HUES64 (cell line): Measurements from ENCODE around the gene MAGI2.

Experiments used
- H3K27ac ChIP-seq: 2 replicates; pipeline ENCODE4 v1.7.0; 2013; ENCODE audit warnings: low read depth, low read length, inconsistent platforms
- H3K27me3 ChIP-seq: 2 replicates; pipeline ENCODE4 v1.6.1; 2013; ENCODE audit warnings: mild to moderate bottlenecking, low read length; ENCODE audit not compliant: insufficient read depth
- H3K36me3 ChIP-seq: 2 replicates; pipeline ENCODE4 v1.6.1; 2013; ENCODE audit warnings: mild to moderate bottlenecking, low read length; ENCODE audit not compliant: insufficient read depth
- H3K4me1 ChIP-seq: 2 replicates; pipeline ENCODE4 v1.6.1; 2013; ENCODE audit warnings: mild to moderate bottlenecking, low read length, moderate library complexity; ENCODE audit not compliant: insufficient read depth
- H3K4me3 ChIP-seq: 2 replicates; pipeline ENCODE4 v1.5.1; 2013; ENCODE audit warnings: mild to moderate bottlenecking, low read length, moderate library complexity
- H3K9ac ChIP-seq: 2 replicates; pipeline ENCODE4 v1.6.1; 2013; ENCODE audit warnings: mild to moderate bottlenecking, low read depth, low read length
- H3K9me3 ChIP-seq: 2 replicates; pipeline ENCODE4 v1.6.1; 2013; ENCODE audit warnings: low read depth, low read length; ENCODE audit not compliant: insufficient read depth
- WGBS: fragments of 150-250, 120-280 bp; methylation state at CpG from one replicate; pipeline ENCODE4 v1.1.7; 2013; ENCODE audit warnings: missing lambda C conversion rate; 5-methylcytosine and 5-hydroxymethylcytosine counted together

Gene MAGI2

DNA sequence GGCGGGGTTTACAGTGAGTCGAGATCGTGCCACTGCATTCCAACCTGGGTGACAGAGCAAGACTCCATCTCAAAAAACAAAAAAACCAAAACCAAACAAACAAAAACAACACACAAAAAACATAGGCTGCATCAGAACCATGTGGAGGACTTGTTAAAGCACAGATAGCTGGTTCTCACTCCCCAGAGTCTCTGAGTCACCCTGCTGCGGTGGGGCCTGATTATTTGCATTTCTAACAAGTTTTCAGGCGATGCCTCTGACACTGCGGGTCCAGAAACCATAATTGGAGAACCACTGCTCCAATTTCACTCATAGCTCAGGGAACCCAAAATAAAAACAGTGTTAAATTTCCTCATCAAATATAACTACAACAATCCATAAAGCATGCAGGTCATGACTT is 816.7 kb downstream of the MAGI2 start:
- no peaks in the 10 kb centered on the region for H3K9me3 ChIP-seq
- H3K4me3 ChIP-seq, result no peak overlapping the region
- H3K9ac ChIP-seq, result no peak overlapping the region
- H3K4me1 ChIP-seq, result peaks cover 11% of the 10 kb centered on the region
- H3K36me3 ChIP-seq, result no peaks in the 10 kb centered on the region
- WGBS, result 77% methylated on average over 6 of the region's 6 CpGs
- no peaks in the 10 kb centered on the region for H3K27me3 ChIP-seq
- H3K27ac ChIP-seq, result no peak overlapping the region

DNA sequence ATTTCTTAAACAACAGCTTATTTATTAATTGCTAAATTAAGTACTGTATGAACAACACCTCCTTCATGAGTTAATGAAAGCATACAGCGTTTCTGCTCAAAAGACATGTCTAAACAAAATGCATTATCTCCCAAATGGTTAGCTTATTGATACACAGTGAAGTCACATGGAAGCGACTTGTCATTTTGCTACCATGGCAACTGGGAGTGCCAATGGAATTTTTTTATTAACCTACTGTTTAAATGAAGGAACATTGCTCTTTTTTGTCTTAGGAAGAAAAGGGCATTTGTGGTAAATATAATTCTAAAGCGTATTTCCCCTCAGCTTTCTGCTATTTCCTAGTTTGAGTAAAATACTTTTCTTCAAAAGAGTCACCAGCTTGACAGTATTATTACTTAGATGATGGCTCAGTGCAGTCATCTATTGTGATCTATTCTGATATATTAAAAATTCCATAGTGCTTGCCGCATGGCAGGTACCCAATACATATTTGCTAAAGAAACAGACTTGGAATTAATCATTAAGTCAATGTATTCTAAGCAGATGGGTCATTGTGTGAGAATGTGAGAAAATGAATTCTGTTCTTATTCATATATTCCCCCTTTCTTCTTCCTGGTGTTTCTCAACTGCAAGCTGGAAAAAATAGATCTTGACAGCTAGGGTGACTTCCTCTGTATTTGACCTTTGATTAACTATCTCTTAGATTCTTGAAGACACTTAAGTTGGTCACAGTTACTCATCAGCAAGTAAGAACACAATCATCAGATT is 818.3 kb downstream of the MAGI2 start:
- H3K36me3 ChIP-seq, result no peaks in the 10 kb centered on the region
- H3K27ac ChIP-seq, result no peak overlapping the region
- no peak overlapping the region for H3K4me3 ChIP-seq
- H3K9ac ChIP-seq, result no peak overlapping the region
- WGBS, result 81% methylated on average over 2 of the region's 4 CpGs
- peaks cover 11% of the 10 kb centered on the region for H3K4me1 ChIP-seq
- no peaks in the 10 kb centered on the region for H3K27me3 ChIP-seq
- no peaks in the 10 kb centered on the region for H3K9me3 ChIP-seq

DNA sequence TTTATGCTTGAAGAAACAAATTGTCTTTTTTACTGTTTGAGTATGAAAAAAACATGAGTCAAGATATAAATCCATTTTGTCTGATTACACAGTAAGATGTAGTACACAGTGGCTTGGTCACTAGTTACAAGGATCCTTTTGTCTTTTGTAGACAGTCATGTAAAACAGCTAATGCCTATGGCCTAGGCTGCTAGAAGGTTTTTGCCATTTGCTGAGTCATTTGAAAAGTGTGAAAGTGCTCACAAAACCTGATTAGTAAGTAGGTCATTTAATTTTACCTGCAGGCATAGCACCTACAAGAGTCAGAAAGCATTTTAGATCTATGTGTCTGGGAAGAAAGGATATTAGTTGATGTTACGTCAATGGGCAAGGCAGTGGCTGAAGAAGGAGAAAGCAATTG is 819.4 kb downstream of the MAGI2 start:
- H3K9me3 ChIP-seq, result no peaks in the 10 kb centered on the region
- no peaks in the 10 kb centered on the region for H3K27me3 ChIP-seq
- H3K4me3 ChIP-seq, result no peak overlapping the region
- H3K4me1 ChIP-seq, result peaks cover 11% of the 10 kb centered on the region
- no peak overlapping the region for H3K9ac ChIP-seq
- no peaks in the 10 kb centered on the region for H3K36me3 ChIP-seq
- 97% methylated on average over 1 of the region's 1 CpG for WGBS
- no peak overlapping the region for H3K27ac ChIP-seq

DNA sequence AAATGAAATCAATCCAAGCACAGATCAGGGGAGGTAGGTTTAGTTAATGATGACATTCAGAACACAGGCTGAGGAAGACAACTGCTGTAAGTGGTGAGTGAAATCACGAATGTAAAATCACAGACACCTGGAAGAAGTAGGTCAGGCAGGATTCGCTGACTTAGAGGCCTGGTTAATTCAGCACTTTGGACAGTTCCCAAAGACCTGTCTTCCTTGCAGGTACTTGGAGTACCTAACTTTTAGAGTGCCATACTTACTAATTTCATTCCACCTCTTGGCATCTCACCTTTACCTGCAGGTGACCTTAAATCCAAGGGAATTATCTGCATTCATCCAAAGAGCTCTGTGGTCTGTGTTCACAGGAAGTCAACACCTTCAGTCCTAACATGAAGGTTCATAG is 832.5 kb downstream of the MAGI2 start:
- no peak overlapping the region for H3K27ac ChIP-seq
- H3K27me3 ChIP-seq, result no peaks in the 10 kb centered on the region
- 59% methylated on average over 2 of the region's 2 CpGs for WGBS
- peaks cover 13% of the 10 kb centered on the region; the same call in 1 of the 2 replicates for H3K36me3 ChIP-seq
- no peak overlapping the region for H3K9ac ChIP-seq
- no peaks in the 10 kb centered on the region for H3K4me1 ChIP-seq
- no peaks in the 10 kb centered on the region for H3K9me3 ChIP-seq
- H3K4me3 ChIP-seq, result no peak overlapping the region

DNA sequence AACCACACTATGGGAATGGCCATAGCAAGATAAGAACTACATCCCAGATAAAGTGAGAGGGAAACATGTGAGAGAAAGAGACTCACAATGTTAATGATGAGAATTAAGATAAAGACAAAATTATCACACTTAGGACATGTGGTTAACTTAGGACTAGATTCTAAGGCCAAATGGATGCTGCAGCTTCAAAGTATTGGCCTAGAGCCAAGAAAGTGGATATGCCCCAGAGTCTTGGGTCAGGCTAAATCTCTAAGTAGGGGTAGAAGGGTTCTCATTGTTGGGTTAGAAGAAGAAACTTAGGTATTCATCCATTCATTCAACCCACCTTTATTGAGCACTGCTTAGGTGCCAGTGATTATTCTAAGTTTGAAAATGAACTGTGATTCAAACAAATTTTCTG is 836.9 kb downstream of the MAGI2 start:
- Histone ChIP-seq H3K4me3 (no peak overlapping the region), H3K27ac (no peak overlapping the region), H3K27me3 (no peaks in the 10 kb centered on the region), H3K36me3 (no peaks in the 10 kb centered on the region), H3K4me1 (no peaks in the 10 kb centered on the region), H3K9me3 (no peaks in the 10 kb centered on the region), H3K9ac (no peak overlapping the region)

DNA sequence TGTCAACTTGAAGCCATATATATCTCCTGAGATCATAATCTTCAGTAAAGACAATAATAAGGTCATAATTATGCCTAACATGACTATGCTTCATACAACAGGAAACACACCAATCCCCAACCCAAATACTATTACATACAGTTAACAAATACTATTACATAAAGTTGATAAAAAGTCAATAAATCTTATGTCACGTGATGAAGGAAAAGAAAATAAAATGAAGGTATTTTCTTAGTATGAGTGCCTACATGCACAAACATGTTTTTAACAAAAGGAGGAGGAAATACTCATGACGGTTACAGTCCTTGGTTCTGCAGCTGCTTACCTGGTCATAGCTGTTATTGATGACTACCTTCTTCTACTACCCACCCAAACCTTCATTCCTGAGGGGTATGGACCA is 844.2 kb downstream of the MAGI2 start:
- no peak overlapping the region for H3K27ac ChIP-seq
- H3K27me3 ChIP-seq, result no peaks in the 10 kb centered on the region
- H3K4me1 ChIP-seq, result no peaks in the 10 kb centered on the region; the same call in 1 of the 2 replicates
- H3K9ac ChIP-seq, result no peak overlapping the region
- H3K36me3 ChIP-seq, result no peaks in the 10 kb centered on the region
- no peak overlapping the region for H3K4me3 ChIP-seq
- WGBS, result 95% methylated on average over 2 of the region's 2 CpGs
- H3K9me3 ChIP-seq, result no peaks in the 10 kb centered on the region

DNA sequence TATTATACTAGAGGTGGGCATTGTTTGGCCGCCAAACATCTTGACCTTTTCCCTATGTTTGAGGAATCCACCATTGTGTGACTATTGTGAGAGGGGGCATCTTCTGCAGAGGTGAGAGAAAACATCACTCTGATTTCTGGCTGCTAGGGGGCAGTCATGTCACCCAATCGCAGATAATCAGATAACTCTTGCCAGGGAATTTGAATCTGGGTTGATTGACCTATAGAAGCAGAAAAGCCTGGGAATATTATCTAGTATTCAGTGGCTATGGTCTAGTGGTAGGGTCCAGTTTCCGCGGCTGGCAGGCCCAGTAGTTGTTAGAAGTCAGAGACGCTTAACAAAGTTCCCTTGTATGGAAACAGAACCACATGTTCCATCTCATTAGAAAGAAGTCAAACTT is 846.4 kb downstream of the MAGI2 start:
- Histone ChIP-seq H3K27ac (no peak overlapping the region), H3K4me1 (no peaks in the 10 kb centered on the region; the same call in 1 of the 2 replicates), H3K9me3 (no peaks in the 10 kb centered on the region), H3K9ac (no peak overlapping the region), H3K4me3 (no peak overlapping the region), H3K27me3 (no peaks in the 10 kb centered on the region), H3K36me3 (no peaks in the 10 kb centered on the region)
- WGBS, result 87% methylated on average over 5 of the region's 5 CpGs

DNA sequence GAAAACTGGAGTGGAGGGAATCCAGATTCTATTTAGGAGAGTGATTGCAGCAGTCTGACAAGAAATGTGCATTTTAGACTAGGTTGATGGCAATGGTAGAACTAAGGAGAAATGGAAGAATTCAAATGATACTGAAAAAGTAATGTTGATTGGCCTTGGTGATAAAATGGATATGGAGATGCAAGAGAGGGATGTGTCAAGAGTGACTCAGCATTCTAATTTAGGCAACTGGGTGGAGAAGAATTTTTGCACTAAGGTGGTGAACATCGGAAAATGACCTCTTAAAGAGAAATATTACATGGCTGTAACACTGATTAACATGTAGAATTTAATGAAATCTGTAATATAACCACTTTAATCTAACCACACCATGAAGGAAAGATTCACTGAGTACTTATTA is 848.3 kb downstream of the MAGI2 start:
- WGBS, result 100% methylated on average over 1 of the region's 1 CpG
- no peaks in the 10 kb centered on the region for H3K27me3 ChIP-seq
- no peaks in the 10 kb centered on the region; the same call in 1 of the 2 replicates for H3K4me1 ChIP-seq
- no peaks in the 10 kb centered on the region for H3K9me3 ChIP-seq
- H3K36me3 ChIP-seq, result no peaks in the 10 kb centered on the region
- no peak overlapping the region for H3K9ac ChIP-seq
- no peak overlapping the region for H3K4me3 ChIP-seq
- no peak overlapping the region for H3K27ac ChIP-seq

DNA sequence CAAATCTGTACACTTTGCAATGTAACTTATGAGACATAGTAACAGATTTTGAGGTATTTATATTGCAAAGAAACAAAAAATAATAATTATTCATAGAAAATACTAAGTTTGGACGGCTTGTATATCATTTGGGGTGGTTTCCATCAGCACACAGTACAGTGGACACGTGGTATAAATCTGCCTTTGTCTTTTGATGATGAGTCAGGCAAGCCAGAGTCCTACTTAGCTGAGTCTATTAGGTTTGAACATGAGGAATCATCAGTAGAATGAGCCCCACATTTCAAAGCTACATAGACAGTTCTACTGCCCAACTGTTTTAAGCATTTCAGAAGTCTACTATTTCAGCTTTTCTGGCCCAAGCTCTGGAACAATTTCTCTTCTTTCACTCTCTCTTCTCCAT is 851.7 kb downstream of the MAGI2 start:
- Histone ChIP-seq H3K4me3 (no peak overlapping the region), H3K27me3 (no peaks in the 10 kb centered on the region), H3K27ac (no peak overlapping the region), H3K9ac (no peak overlapping the region), H3K36me3 (no peaks in the 10 kb centered on the region), H3K4me1 (no peaks in the 10 kb centered on the region), H3K9me3 (no peaks in the 10 kb centered on the region)
- 95% methylated on average over 2 of the region's 2 CpGs for WGBS

DNA sequence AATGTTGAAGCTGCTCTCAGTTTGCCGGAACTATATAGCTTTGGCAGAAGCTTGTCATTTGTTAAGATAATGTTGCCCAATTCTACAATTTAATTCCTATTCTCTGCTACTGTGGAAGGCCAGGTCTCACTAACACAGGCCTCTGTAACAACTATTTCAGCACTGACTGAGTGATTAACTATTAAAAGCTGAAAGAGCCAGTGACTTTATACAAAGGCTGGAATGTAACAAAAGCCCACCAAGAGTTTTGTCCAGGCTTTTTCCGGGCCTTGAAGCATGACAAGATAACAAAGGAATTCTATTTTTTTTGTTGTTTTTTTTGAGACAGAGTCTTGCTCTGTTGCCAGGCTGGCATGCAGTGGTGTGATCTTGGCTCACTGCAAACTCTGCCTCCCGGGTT is 859.3 kb downstream of the MAGI2 start:
- Histone ChIP-seq H3K4me1 (peaks cover 13% of the 10 kb centered on the region), H3K36me3 (no peaks in the 10 kb centered on the region), H3K9ac (no peak overlapping the region), H3K4me3 (no peak overlapping the region), H3K27me3 (no peaks in the 10 kb centered on the region), H3K9me3 (no peaks in the 10 kb centered on the region), H3K27ac (0 out of 2 replicates have a peak overlapping the region, but pooled peaks have one; percentile 12)
- 91% methylated on average over 3 of the region's 3 CpGs for WGBS

DNA sequence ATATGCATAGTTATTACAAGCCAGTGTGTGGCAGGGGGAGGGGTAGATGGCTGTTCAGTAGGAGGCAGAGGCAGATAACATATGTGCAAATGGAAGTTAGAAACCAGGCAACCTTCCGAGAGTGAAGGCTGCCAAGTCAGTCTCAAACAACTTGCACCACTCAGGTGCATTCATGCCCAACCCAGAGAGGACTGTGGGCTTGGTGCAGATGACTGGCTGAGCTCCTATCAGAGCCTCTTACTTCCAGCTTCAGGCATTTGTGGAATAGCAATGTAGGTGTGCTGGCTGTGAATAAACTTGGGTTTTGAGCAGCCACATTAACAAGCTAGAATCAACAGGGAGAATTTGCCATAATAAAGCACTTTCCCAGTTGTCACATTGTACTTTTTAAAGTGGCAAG is 865.1 kb downstream of the MAGI2 start:
- Histone ChIP-seq H3K4me1 (peaks cover 23% of the 10 kb centered on the region), H3K9me3 (no peaks in the 10 kb centered on the region), H3K9ac (no peak overlapping the region), H3K27ac (no peak overlapping the region), H3K27me3 (no peaks in the 10 kb centered on the region), H3K36me3 (no peaks in the 10 kb centered on the region), H3K4me3 (no peak overlapping the region)
- WGBS, result 63% methylated on average over 1 of the region's 1 CpG
